ES-I3 (cell line): ENCODE data around the gene CR1.

Experiments
- H3K36me3 ChIP-seq: 2 replicates; pipeline ENCODE4 v1.6.1; 2013; ENCODE audit warnings: mild to moderate bottlenecking, low read length, control low read depth, moderate library complexity; ENCODE audit not compliant: insufficient read depth
- H3K4me1 ChIP-seq: 2 replicates; pipeline ENCODE4 v1.6.1; 2013; ENCODE audit warnings: mild to moderate bottlenecking, control low read depth, low read length; ENCODE audit not compliant: insufficient read depth
- H3K9ac ChIP-seq: 2 replicates; pipeline ENCODE4 v1.6.1; 2013; ENCODE audit warnings: low read depth, mild to moderate bottlenecking, low read length, moderate library complexity
- H3K9me3 ChIP-seq: 2 replicates; pipeline ENCODE4 v1.6.1; 2013; ENCODE audit warnings: mild to moderate bottlenecking, low read length, moderate library complexity; ENCODE audit not compliant: control insufficient read depth, insufficient read depth

The CR1 gene

GRCh38 chr1:207495801-207496792 is at the start of gene CR1:
CR1 (plus strand) TSS chr1:207496157; CDS start chr1:207496268, 111 bp downstream.
- peak within 1 kb of the TSS; percentile 56 for H3K9ac ChIP-seq
- no peaks in the 10 kb centered on the region for H3K9me3 ChIP-seq
- H3K36me3 ChIP-seq, result no peaks in the 10 kb centered on the region
- no peaks in the 10 kb centered on the region for H3K4me1 ChIP-seq

DNA sequence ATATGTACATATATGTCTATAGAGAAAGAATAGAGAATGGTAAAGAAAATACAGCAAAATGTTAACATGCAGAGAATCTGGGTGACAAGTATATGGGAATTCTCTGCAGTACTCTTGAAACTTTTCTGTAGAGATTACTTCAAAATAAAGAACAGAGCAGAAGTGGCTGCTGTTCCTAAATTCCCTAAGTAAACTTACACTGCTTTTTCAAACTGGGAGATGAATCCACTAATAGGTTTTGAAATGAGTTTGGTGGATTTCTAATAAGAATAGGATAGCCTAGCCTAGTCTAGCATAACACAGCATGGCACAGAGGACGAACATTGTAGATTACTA is 42.3 kb upstream of the CR1 start:
- Histone ChIP-seq H3K36me3 (no peaks in the 10 kb centered on the region), H3K4me1 (no peaks in the 10 kb centered on the region; the same call in 1 of the 2 replicates), H3K9ac (peak overlapping the region; percentile 58; the same call in 1 of the 2 replicates), H3K9me3 (no peaks in the 10 kb centered on the region)

DNA sequence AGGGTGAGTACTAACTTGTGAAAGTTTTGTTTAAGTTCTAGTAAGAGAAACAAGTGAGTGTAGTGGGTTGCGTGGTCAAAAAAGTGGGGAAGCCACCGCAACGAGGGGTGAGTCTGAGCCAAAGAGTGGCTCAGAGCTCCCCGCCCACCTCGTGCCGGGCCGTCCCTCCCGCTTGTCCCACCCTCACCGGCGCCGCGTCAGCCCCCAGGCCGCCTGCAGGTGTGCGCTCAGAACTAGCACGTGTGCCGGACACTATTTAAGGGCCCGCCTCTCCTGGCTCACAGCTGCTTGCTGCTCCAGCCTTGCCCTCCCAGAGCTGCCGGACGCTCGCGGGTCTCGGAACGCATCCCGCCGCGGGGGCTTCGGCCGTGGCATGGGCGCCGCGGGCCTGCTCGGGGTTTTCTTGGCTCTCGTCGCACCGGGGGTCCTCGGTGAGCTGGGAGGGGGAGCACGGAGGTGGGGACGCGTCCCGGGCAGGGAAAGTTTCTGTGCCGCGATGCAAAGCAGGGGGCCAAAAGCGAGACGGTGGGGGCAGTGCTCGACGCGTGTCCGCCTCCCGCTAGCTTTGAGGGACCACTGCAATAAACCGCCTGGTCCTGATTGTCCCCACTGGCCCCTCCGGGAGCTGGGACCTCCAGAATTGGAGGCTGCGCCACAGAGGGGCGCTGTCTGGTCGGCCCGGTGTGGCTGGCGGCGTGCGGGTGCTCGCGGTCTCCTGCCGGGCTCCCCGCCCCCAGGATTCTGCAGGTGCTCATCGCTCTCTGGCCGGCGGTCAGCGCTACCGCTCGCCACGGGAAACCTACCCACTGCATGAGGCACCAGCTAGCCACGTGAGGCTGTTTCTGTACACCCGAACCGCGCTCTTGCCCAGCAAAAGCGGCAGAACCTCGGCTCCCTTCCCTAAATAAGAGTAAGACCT is 41.7 kb upstream of the CR1 start, which contains the start of gene CR2:
TSS of gene CR2 (plus strand) at position 283 of the 919 bp plus-strand sequence. CDS start at position 374, 91 bp downstream.
- H3K36me3 ChIP-seq, result no peaks in the 10 kb centered on the region
- peak within 1 kb of the TSS; percentile 58 for H3K9ac ChIP-seq
- H3K4me1 ChIP-seq, result no peaks in the 10 kb centered on the region; the same call in 1 of the 2 replicates
- H3K9me3 ChIP-seq, result no peaks in the 10 kb centered on the region

GRCh38 chr1:207455183-207455754 is 40.7 kb upstream of the CR1 start:
- 0 out of 2 replicates have a peak overlapping the region, but pooled peaks have one; percentile 58 for H3K9ac ChIP-seq

GRCh38 chr1:207458414-207458813 is 37.5 kb upstream of the CR1 start:
- Histone ChIP-seq H3K9ac (no peak overlapping the region), H3K36me3 (no peaks in the 10 kb centered on the region), H3K9me3 (no peaks in the 10 kb centered on the region), H3K4me1 (no peaks in the 10 kb centered on the region)

More at GRCh38 chr1:207455183-207455754, 40.7 kb upstream of the CR1 start:
- no peaks in the 10 kb centered on the region for H3K36me3 ChIP-seq
- no peaks in the 10 kb centered on the region; the same call in 1 of the 2 replicates for H3K4me1 ChIP-seq
- H3K9me3 ChIP-seq, result no peaks in the 10 kb centered on the region

DNA sequence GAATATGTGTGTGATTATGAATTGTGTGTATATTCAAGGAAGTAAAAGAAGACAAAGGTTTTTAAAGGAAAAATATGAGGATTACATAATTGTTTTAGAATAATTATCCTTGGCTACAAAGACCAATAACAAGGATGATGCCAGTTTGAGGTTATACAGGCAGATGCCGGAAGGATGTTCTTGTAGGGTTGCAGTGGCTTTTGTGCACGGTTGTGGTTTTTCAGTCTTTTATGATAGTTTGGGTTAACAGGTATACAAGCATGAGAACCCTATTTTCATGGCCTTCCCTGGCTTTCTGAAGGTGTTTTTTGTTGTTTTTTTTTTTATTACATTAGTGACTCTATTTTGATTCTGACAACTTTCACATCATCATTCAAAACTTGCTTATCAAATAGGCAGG is 36.9 kb upstream of the CR1 start:
- Histone ChIP-seq H3K9ac (no peak overlapping the region), H3K9me3 (no peaks in the 10 kb centered on the region), H3K4me1 (no peaks in the 10 kb centered on the region), H3K36me3 (no peaks in the 10 kb centered on the region)

- no peak overlapping the region for H3K9ac ChIP-seq
- no peaks in the 10 kb centered on the region for H3K9me3 ChIP-seq
- H3K36me3 ChIP-seq, result no peaks in the 10 kb centered on the region
- no peaks in the 10 kb centered on the region; the same call in 1 of the 2 replicates for H3K4me1 ChIP-seq
Measured at GRCh38 chr1:207461649-207462048, 34.3 kb upstream of the CR1 start.

GRCh38 chr1:207462535-207462934 is 33.4 kb upstream of the CR1 start:
- Histone ChIP-seq H3K9ac (no peak overlapping the region), H3K9me3 (no peaks in the 10 kb centered on the region), H3K4me1 (no peaks in the 10 kb centered on the region; the same call in 1 of the 2 replicates), H3K36me3 (no peaks in the 10 kb centered on the region)

DNA sequence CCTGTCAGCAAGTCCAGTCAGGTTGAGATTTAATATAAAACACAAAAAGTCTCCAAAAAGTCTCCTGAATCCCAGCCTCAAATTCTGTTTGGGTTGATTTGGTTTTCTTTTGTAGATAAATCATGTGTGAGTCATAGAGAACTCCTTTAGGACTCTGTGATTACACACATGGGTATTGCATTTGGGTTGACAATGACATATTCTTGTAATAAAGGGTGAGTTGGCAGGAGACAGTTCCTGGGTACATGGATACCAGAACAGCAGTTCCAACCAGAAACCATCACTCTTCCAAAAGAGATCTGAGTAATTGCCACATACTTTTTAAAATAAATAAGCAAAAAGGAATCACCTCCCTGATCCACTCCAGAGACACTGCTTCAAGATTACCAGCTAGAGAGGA is 32.9 kb upstream of the CR1 start:
- Histone ChIP-seq H3K9ac (no peak overlapping the region), H3K4me1 (no peaks in the 10 kb centered on the region; the same call in 1 of the 2 replicates), H3K36me3 (no peaks in the 10 kb centered on the region), H3K9me3 (no peaks in the 10 kb centered on the region)

- Histone ChIP-seq H3K9ac (no peak overlapping the region), H3K9me3 (no peaks in the 10 kb centered on the region), H3K4me1 (no peaks in the 10 kb centered on the region; the same call in 1 of the 2 replicates), H3K36me3 (no peaks in the 10 kb centered on the region)
Measured at GRCh38 chr1:207463571-207463970, 32.4 kb upstream of the CR1 start.

- Histone ChIP-seq H3K4me1 (no peaks in the 10 kb centered on the region), H3K9me3 (no peaks in the 10 kb centered on the region), H3K36me3 (no peaks in the 10 kb centered on the region), H3K9ac (no peak overlapping the region)
Measured at GRCh38 chr1:207470927-207471326, 25.0 kb upstream of the CR1 start.

DNA sequence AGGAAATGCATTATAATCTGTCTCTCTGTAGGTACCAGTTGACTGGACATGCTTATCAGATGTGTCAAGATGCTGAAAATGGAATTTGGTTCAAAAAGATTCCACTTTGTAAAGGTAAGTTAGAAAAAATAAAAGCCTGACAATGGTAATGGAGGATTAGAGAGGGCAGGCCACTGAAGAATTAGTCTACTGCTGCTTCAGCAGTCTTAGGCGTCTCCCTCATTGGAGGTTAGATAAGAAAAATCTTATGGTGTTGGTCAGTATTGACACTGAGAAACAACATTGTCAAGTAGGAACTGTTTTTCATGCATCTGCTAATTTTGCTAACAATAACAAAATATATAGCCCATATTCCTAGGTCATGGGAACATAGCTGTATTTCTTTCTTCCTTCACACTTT is 21.7 kb upstream of the CR1 start:
- Histone ChIP-seq H3K36me3 (no peaks in the 10 kb centered on the region), H3K9ac (no peak overlapping the region), H3K4me1 (no peaks in the 10 kb centered on the region), H3K9me3 (no peaks in the 10 kb centered on the region)

GRCh38 chr1:207486198-207486597 is 9.8 kb upstream of the CR1 start:
- H3K4me1 ChIP-seq, result no peaks in the 10 kb centered on the region

GRCh38 chr1:207487636-207488035 is 8.3 kb upstream of the CR1 start:
- no peaks in the 10 kb centered on the region for H3K9me3 ChIP-seq
- no peaks in the 10 kb centered on the region for H3K36me3 ChIP-seq
- H3K9ac ChIP-seq, result no peak overlapping the region
- H3K4me1 ChIP-seq, result no peaks in the 10 kb centered on the region

More at GRCh38 chr1:207486198-207486597, 9.8 kb upstream of the CR1 start:
- Histone ChIP-seq H3K9ac (no peak overlapping the region), H3K9me3 (no peaks in the 10 kb centered on the region), H3K36me3 (no peaks in the 10 kb centered on the region)
